ENCODE measurements around the gene NECTIN3. TPM values are rescaled to one million over a fixed set of nuclear protein-coding genes. Genes with fewer than 3 reads are reported as not detected.

NECTIN3 gene
- total RNA-seq, 2 donors from 2014 or later = 25.3 to 63.8 TPM

DNA sequence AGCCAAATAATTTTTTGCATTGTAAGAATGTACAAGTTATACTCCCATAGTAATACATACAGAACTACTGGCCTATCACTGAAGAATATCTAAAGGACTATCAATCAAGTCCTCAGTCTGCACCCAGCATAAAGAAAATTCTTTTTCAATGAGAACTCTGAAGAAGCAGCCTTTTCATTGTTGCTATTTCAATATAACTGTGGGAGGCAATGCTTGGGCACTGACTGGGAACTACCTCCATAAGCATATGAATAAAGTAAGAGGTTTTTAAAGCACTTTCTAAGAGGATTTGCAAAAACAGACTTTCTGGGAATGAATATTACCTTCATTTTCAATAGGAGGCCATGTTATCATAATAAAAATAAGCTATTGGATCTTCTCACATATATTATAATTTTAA is 24.6 kb upstream of the NECTIN3 start:
- no peak for DNase-seq (ENCODE audit: low spot score)
- H3K27ac ChIP-seq = no peak overlapping the region

GRCh38 chr3:111047812-111048435 is 23.7 kb upstream of the NECTIN3 start:
- intact Hi-C loops (cut with DNase I) = no loop called here
- H3K36me3 ChIP-seq = no peaks in the 10 kb centered on the region
- TF ChIP-seq CTCF (IDR thresholded peaks at IDR 0.05) (no peak), POLR2AphosphoS5 (IDR thresholded peaks at IDR 0.05) (no peak)
- no peaks in the 10 kb centered on the region for H3K27me3 ChIP-seq (replicated peaks; ENCODE audit: insufficient read depth)
- WGBS = 80% methylated on average over 1 of the region's 1 CpG
- H3K4me3 ChIP-seq = no peak overlapping the region
- H3K4me1 ChIP-seq (replicated peaks) = no peaks in the 10 kb centered on the region
- DNase-seq (ENCODE audit: low spot score) = no peak
- H3K27ac ChIP-seq = no peak overlapping the region
- H3K9me3 ChIP-seq = no peaks in the 10 kb centered on the region

More for the DNA sequence above, 24.6 kb upstream of the NECTIN3 start:
- Histone ChIP-seq H3K36me3 (no peaks in the 10 kb centered on the region), H3K4me1 (replicated peaks) (no peaks in the 10 kb centered on the region), H3K4me3 (no peak overlapping the region), H3K27me3 (replicated peaks; ENCODE audit: insufficient read depth) (no peaks in the 10 kb centered on the region), H3K9me3 (no peaks in the 10 kb centered on the region)
- intact Hi-C loops (cut with DNase I) = no loop called here
- TF ChIP-seq CTCF (IDR thresholded peaks at IDR 0.05) = no peak
- TF ChIP-seq POLR2AphosphoS5 (IDR thresholded peaks at IDR 0.05) = no peak
- TF ChIP-seq POLR2A (IDR thresholded peaks at IDR 0.05) = no peak

- no peaks in the 10 kb centered on the region for H3K9me3 ChIP-seq
- no peak for TF ChIP-seq CTCF (IDR thresholded peaks at IDR 0.05)
- TF ChIP-seq POLR2A (IDR thresholded peaks at IDR 0.05) = no peak
- no peak for TF ChIP-seq POLR2AphosphoS5 (IDR thresholded peaks at IDR 0.05)
- DNase-seq (ENCODE audit: low spot score) = no peak
- no peak overlapping the region for H3K27ac ChIP-seq
- no peaks in the 10 kb centered on the region for H3K4me1 ChIP-seq (replicated peaks)
- intact Hi-C loops (cut with DNase I) = no loop called here
- no peaks in the 10 kb centered on the region for H3K36me3 ChIP-seq
- no peaks in the 10 kb centered on the region for H3K27me3 ChIP-seq (replicated peaks; ENCODE audit: insufficient read depth)
- H3K4me3 ChIP-seq = no peak overlapping the region
Observed at GRCh38 chr3:111051354-111051753, 20.3 kb upstream of the NECTIN3 start.

GRCh38 chr3:111068574-111068973 is 3.0 kb upstream of the NECTIN3 start:
- TF ChIP-seq POLR2AphosphoS5 (IDR thresholded peaks at IDR 0.05) = no peak
- no peak for TF ChIP-seq POLR2A (IDR thresholded peaks at IDR 0.05)
- TF ChIP-seq CTCF (IDR thresholded peaks at IDR 0.05) = no peak
- Histone ChIP-seq H3K36me3 (no peaks in the 10 kb centered on the region), H3K9me3 (no peaks in the 10 kb centered on the region), H3K27ac (no peak overlapping the region), H3K4me1 (replicated peaks) (no peaks in the 10 kb centered on the region), H3K4me3 (no peak overlapping the region), H3K27me3 (replicated peaks; ENCODE audit: insufficient read depth) (no peaks in the 10 kb centered on the region)
- 73% methylated on average over 1 of the region's 1 CpG for WGBS
- DNase-seq (ENCODE audit: low spot score) = no peak
- intact Hi-C loops (cut with DNase I) = no loop called here

DNA sequence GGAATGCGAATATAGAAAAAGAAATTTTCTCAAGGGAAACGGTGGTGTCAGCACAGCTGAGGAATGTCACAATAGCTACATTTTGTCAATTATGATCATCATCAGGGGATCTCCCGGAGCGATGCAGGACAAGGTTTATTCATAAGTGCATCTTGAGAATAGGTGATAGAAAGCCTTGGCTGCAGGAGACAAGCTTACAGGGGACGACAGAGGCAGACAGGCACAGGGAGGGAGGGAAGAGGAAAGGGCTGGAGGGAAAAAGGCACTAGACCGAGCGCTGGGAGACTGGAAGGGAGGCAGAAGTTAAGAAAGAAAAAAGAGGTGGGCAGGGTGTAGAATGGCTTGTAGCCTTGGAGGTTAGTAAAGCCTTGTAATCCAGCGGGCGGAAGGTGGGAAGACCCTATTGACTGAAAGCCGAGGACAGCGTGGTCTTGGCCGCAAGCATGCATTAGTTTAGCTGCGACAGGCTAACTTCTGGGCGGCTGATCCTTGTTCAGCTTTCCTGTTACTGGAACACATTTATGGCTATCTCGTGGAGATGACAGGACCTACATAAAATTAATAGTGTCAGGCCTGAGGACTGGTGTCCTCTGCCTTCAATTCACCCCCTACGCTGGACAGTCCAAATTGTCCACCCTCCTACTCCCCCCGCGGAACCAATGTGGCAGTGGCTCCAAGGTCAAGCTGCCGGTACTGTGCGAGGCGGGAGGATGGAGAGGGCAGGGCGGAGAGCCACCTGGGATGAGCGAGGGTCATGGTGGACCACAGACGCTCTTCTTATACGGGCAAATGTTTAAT is 1.4 kb upstream of the NECTIN3 start:
- Histone ChIP-seq H3K4me3 (peak overlapping the region; percentile 77 to 89), H3K36me3 (no peaks in the 10 kb centered on the region), H3K9me3 (no peaks in the 10 kb centered on the region), H3K4me1 (replicated peaks) (no peaks in the 10 kb centered on the region), H3K27ac (peak overlapping the region; percentile 91 to 94), H3K27me3 (replicated peaks; ENCODE audit: insufficient read depth) (no peaks in the 10 kb centered on the region)
- DNase-seq (ENCODE audit: low spot score) = peak; percentile 10
- WGBS = 7% methylated on average over 25 of the region's 25 CpGs
- TF ChIP-seq POLR2AphosphoS5 (IDR thresholded peaks at IDR 0.05) (no peak), POLR2A (IDR thresholded peaks at IDR 0.05) (no peak), CTCF (IDR thresholded peaks at IDR 0.05) (no peak)
- intact Hi-C loops (cut with DNase I) = no loop called here

Data from prostate gland (tissue), 2 donors.